Measurements from ENCODE around the gene ZNF394.
A peak's percentile ranks its signal among the peaks of the same experiment; 100 is the strongest.

ZNF394 gene

GRCh38 chr7:99478464-99479440, 21.3 kb downstream of the ZNF394 start:
- no peak for TF ChIP-seq CREB1 (IDR thresholded peaks at IDR 0.05; ENCODE audit: low read depth)
- no peak for TF ChIP-seq FOXM1 (IDR thresholded peaks at IDR 0.05; ENCODE audit: borderline replicate concordance, low read depth)
- no peak for TF ChIP-seq YY1 (IDR thresholded peaks at IDR 0.05; ENCODE audit: low read depth)
- TF ChIP-seq REST (IDR thresholded peaks at IDR 0.05; ENCODE audit: low read depth): no peak
- no peak for TF ChIP-seq CEBPB (IDR thresholded peaks at IDR 0.05)
- no peak for TF ChIP-seq EGR1 (IDR thresholded peaks at IDR 0.05)
- no peak for TF ChIP-seq MAX (IDR thresholded peaks at IDR 0.05)
- TF ChIP-seq USF1 (IDR thresholded peaks at IDR 0.05): no peak
- TF ChIP-seq TCF12 (IDR thresholded peaks at IDR 0.05; ENCODE audit: low read depth): no peak
- no peak for TF ChIP-seq TAF1 (IDR thresholded peaks at IDR 0.05; ENCODE audit: low read depth)
- TF ChIP-seq ZBTB7A (IDR thresholded peaks at IDR 0.05; ENCODE audit: low read depth): no peak
- no peak for TF ChIP-seq NFIC (IDR thresholded peaks at IDR 0.05)
- TF ChIP-seq TEAD4 (IDR thresholded peaks at IDR 0.05): no peak
- no peak for TF ChIP-seq EP300 (IDR thresholded peaks at IDR 0.05; ENCODE audit: borderline replicate concordance)
- no peak for TF ChIP-seq RAD21 (IDR thresholded peaks at IDR 0.05; ENCODE audit: low read depth)

- TF ChIP-seq MAX (IDR thresholded peaks at IDR 0.05) (no peak), USF1 (IDR thresholded peaks at IDR 0.05) (no peak), EGR1 (IDR thresholded peaks at IDR 0.05) (no peak), TAF1 (IDR thresholded peaks at IDR 0.05; ENCODE audit: low read depth) (no peak), TEAD4 (IDR thresholded peaks at IDR 0.05) (no peak), YY1 (IDR thresholded peaks at IDR 0.05; ENCODE audit: low read depth) (no peak), CREB1 (IDR thresholded peaks at IDR 0.05; ENCODE audit: low read depth) (no peak), REST (IDR thresholded peaks at IDR 0.05; ENCODE audit: low read depth) (no peak), RAD21 (IDR thresholded peaks at IDR 0.05; ENCODE audit: low read depth) (no peak), TCF12 (IDR thresholded peaks at IDR 0.05; ENCODE audit: low read depth) (no peak), NFIC (IDR thresholded peaks at IDR 0.05) (no peak), CEBPB (IDR thresholded peaks at IDR 0.05) (no peak)
These were observed 24.0 kb downstream of the ZNF394 start for GRCh38 chr7:99476107-99476506.

GRCh38 chr7:99473315-99473596, 26.8 kb downstream of the ZNF394 start:
- no peak for TF ChIP-seq EP300 (IDR thresholded peaks at IDR 0.05; ENCODE audit: borderline replicate concordance)
- no peak for TF ChIP-seq RAD21 (IDR thresholded peaks at IDR 0.05; ENCODE audit: low read depth)
- TF ChIP-seq USF1 (IDR thresholded peaks at IDR 0.05): no peak
- no peak for TF ChIP-seq TCF12 (IDR thresholded peaks at IDR 0.05; ENCODE audit: low read depth)
- no peak for TF ChIP-seq TAF1 (IDR thresholded peaks at IDR 0.05; ENCODE audit: low read depth)
- TF ChIP-seq EGR1 (IDR thresholded peaks at IDR 0.05): no peak

- TF ChIP-seq FOXM1 (IDR thresholded peaks at IDR 0.05; ENCODE audit: borderline replicate concordance, low read depth) (0 out of 2 replicates have a peak, but pooled peaks have one; percentile 42), YY1 (IDR thresholded peaks at IDR 0.05; ENCODE audit: low read depth) (peak; percentile 50; the same call in 1 of the 2 replicates), MAX (IDR thresholded peaks at IDR 0.05) (peak; percentile 78), TEAD4 (IDR thresholded peaks at IDR 0.05) (no peak), CREB1 (IDR thresholded peaks at IDR 0.05; ENCODE audit: low read depth) (no peak), ZBTB7A (IDR thresholded peaks at IDR 0.05; ENCODE audit: low read depth) (peak; percentile 49; the same call in 1 of the 2 replicates), USF1 (IDR thresholded peaks at IDR 0.05) (peak; percentile 99), NFIC (IDR thresholded peaks at IDR 0.05) (0 out of 2 replicates have a peak, but pooled peaks have one; percentile 9), TAF1 (IDR thresholded peaks at IDR 0.05; ENCODE audit: low read depth) (peak; percentile 91), TCF12 (IDR thresholded peaks at IDR 0.05; ENCODE audit: low read depth) (peak; percentile 58; the same call in 1 of the 2 replicates)
These were observed 27.3 kb downstream of the ZNF394 start, which contains the start of gene ZNF789 for GRCh38 chr7:99472561-99473314. Gene ZNF789 (plus strand): TSS chr7:99472890. CDS start chr7:99476457, 3,567 bp downstream.
